Activated gamma-delta T cell treated with Interleukin-2 at 50 U/mL for 16 hours (primary cell): ENCODE results near the gene ACTR1B.
A peak's percentile ranks its signal among the peaks of the same experiment; 100 is the strongest.
"Not testable (repeated sequence)": the region's sequence is repeated elsewhere in the genome, so short reads cannot be mapped to it uniquely, and the experiment has no call there.

ENCODE experiments used
- DNase-seq: peaks from one replicate; pipeline ENCODE4 v3.0.0-alpha.2; 2020

ACTR1B gene

GRCh38 chr2:97688062-97688827 is 24.4 kb upstream of the ACTR1B start:
- DNase-seq, result no peak

DNA sequence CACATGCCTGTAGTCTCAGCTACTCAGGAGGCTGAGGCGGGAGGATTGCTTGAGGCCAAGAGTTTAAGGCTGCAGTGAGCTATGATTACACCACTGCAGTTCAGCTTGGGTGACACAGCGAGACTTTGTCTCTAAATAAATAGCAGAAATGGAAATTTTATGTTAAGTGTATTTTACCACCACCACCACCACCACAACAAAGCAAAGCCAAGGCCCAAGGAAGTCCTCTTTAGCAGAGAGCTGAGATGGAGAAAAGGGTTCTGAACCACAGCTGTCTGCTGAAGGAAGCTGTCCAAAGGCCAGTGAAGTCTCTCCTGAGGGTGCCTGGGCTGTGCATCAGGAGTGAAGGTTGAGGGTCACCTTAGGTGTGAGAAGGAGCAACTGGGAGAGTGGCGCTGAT is 23.4 kb upstream of the ACTR1B start:
- not testable (repeated sequence) for DNase-seq

GRCh38 chr2:97678298-97678697 is 14.5 kb upstream of the ACTR1B start:
- no peak for DNase-seq

DNA sequence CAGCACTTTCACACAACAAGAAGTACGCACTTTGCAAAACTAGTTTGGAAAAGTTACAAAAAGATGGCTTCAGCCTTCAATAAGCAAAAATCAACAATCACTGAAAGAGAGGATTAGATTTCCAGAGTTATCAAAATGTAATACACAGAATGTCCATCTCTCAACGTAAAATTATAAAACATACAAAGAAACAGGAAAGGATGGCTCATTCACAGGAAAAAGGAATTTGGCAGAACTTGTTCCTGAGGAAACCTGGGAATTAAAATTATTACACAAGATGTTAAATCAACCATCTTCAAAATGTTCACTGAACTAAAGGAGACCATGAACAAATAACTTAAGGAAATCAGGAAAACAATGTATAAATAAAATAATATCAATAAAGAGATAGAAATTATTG is 13.6 kb upstream of the ACTR1B start:
- no peak for DNase-seq

DNA sequence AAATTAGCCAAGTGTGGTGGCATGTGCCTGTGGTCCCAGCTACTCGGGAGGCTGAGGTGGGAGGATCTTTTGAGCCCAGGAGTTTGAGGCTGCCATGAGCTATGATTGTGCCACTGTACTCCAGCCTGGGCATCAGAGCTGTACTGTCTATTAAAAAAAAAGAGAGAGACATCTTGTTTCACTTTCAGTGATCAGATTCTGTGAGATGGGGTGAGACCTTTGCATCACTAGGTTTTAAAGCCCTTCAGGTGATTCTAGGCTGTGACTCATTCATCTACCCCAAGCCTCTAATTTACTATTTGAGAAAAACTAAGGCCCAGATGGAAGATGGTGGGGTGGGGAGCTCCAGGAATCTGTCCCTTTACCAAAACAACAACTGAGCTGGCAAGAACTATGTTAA is 12.8 kb upstream of the ACTR1B start:
- DNase-seq, result no peak

DNA sequence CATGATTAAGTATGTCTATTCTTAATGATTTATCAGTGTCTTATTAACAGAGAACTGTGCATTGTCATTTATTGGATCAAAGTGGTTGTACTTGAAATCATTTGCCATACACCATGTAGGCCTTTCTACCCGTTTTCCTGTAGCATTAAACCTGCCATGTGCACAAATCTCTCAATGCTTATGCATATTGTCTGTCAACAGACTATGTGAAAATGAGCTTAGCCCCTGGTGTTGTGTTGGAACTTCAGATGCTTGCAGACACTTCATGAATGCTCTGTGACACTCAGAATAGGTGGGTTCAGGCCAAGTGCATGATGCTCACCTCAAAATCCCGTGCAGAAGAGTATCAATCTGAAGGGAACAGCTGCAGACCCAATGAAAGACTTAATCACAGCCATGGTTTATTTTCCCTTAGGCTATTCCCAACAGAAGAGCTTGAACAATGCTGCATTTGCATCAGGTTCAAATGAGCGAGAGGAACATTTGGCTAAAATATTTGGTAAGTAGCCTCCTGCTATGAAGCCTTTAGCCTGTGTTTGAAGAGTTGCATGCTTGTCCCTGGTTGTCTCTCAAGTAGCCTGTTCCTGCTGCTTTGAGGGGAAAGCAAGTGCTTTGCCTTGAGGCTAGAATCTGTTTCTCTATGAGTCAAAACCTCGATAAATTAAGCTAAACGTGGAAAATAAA is 11.7 kb upstream of the ACTR1B start:
- DNase-seq, result no peak

DNA sequence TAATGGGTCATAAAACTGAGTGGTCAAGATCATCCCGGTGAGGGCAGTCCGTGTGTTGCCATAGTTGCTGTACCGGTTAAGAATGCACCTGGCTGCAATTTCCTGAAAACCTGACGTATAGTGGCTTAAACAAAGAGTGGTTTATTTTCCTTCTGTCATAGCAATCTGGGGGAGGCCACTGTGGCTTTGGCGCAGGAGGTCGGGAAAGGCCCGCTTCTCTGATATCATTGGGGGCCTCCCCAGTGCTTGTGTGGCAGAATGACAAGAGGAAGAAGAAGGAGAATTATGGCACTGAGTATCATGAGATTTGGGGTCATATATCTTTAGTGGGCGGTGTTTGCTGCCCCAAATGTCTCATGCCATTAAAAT is 10.1 kb upstream of the ACTR1B start:
- no peak for DNase-seq

GRCh38 chr2:97673182-97673914 is 9.5 kb upstream of the ACTR1B start:
- DNase-seq, result no peak

DNA sequence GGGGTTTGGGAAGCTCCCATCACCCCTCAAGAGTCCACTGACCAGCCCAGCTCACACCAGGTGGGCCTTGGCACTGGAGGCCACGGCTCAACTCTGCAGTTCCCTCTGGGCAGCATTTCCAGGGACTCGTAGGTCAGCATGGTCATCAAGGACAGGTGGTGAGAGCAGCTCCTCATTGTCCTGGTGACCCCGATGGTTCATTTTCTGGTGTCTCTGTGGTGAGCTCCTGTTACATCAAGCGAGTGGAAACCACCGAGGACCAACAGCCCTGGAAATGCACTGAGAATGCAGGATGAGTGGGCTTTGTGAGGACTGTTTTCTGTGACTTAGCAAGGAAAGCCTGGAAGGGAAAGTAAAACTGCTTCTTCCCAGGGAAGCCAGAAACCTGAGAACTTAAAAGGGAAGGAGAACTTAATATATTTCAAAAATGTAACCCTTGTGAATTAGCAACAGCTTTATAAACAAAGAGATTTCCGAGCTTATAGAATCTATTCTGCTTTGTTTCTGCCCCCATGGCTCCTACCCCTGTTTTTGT is 8.8 kb upstream of the ACTR1B start:
- not testable (repeated sequence) for DNase-seq

DNA sequence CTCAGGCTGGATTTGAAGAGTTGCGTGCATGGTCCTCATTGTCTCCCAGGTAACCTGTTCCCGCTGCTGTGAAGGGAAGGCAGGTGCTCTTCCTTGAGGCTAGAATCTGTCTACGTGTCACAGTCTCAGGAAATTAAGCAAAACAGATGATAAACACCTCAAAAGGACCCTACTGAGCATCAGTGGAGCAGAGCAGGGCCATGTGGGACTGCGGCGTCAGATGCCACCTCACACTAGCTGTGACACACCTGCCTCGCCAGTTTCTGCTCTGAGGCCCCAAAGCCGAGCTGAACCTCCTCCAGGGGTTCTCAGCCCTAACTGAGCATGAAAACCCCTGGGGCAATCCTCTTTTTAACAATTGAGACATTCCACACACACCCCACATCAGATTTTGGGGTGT is 7.7 kb upstream of the ACTR1B start:
- no peak for DNase-seq

DNA sequence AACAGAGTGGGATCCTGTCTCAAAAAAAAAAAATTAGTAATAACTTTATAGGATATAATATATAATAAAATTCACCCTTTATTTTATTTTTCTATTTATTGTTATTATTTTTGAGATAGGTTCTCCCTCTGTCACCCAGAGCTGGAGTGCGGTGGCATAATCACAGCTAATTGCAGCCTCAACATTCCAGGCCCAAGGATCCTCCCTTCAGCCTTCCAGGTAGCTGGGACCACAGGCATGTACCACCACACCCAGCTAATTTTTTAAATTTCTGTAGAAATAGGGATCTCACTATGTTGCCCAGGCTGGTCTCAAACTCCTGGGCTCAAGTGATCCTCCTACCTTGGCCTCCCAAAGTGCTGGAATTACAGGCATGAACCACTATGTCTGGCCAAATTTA is 6.6 kb upstream of the ACTR1B start:
- DNase-seq, result no peak

- no peak for DNase-seq
Measured at GRCh38 chr2:97669448-97669847, 5.6 kb upstream of the ACTR1B start, which contains the start of gene C2orf92. TSS of gene C2orf92 (plus strand) at chr2:97669713. CDS start at chr2:97669789, 76 bp downstream.

GRCh38 chr2:97664636-97664970 is 759 bp upstream of the ACTR1B start:
- no peak for DNase-seq

DNA sequence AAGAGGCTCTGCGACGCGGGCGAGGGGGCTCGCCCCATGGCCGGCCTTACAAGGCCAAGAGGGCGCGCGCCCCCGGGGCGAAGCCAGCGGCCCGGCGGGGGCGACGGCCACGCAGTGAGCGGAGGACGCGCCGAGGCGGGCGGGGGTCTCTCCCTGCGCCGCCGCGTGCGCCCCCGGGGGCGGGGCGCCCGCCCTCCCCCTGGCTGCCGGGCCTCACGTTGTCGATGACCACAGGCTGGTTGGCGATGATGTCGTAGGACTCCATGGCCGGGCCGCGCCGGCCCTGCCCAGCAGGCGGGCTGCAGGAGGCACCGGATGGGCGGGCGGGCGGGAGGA is 250 bp downstream of the ACTR1B start:
- no peak for DNase-seq

GRCh38 chr2:97662895-97663625 is 784 bp downstream of the ACTR1B start:
- peak; percentile 43 for DNase-seq

- DNase-seq, result no peak
Measured at GRCh38 chr2:97662386-97662894, 1.4 kb downstream of the ACTR1B start.

- no peak for DNase-seq
Measured at GRCh38 chr2:97661927-97662326, 1.9 kb downstream of the ACTR1B start.

DNA sequence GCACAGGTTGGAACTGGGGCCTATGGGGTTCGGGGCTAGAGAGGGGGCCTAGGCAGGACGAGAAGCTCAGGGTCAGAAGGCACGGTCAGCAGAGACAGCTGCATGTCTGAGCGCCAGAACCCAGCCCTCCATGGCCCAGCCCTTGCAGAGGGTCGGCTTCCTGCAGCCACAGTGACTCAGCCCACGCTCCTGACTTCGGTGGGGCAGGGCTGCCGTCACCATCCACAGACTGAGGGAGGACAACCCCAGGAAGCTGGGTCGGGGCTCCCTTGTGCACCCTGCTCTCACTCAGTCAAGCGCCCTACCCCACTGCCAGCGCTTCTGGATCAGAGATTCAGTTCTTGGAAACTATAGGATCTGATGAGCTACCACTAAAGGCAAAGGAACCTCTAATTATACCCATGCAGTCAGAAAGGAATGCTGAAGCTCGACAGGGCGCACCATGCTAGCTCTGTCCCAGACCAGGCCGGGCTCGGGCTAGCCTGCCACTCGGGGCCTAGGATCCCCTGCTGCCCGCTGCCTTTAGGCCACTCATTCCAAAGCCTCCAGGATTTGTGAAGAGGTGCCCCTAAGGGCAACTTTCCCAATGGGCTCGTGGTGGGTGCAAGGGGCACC is 3.0 kb downstream of the ACTR1B start:
- no peak for DNase-seq

DNA sequence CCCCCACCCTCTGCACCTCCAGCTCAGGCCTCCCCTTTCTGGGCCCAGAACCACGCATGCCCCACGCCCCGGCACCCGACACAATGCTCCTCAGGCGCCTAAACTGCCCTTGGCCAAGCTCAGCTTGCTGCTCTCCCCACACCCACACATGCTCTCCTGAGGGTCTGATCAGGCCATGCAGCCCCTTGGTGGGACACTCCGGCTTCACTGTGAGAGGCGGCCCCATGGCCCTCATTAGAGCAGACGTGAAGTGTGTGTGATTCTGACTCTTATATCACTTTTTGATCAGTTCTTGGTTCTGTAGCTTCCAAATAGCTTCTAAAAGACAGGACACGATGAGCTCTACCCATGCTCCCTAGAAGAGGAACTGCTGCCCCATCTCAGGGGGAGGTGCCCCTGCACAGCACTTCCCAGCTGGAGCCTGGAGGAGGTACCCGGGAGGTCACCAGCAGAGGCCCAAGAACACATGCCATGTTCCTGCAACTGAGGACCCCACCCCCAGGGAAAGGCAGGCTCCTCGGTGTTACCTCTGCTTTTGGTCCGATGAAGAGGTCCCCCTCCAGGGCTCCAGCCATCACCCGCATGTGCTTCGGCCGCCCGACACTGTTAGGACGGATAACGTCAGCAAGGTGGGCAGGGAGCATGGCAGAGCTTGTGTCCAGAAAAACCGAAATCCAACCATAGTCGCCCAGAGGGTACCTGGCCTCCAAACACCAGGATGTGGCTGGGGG is 3.6 kb downstream of the ACTR1B start:
- DNase-seq, result no peak

DNA sequence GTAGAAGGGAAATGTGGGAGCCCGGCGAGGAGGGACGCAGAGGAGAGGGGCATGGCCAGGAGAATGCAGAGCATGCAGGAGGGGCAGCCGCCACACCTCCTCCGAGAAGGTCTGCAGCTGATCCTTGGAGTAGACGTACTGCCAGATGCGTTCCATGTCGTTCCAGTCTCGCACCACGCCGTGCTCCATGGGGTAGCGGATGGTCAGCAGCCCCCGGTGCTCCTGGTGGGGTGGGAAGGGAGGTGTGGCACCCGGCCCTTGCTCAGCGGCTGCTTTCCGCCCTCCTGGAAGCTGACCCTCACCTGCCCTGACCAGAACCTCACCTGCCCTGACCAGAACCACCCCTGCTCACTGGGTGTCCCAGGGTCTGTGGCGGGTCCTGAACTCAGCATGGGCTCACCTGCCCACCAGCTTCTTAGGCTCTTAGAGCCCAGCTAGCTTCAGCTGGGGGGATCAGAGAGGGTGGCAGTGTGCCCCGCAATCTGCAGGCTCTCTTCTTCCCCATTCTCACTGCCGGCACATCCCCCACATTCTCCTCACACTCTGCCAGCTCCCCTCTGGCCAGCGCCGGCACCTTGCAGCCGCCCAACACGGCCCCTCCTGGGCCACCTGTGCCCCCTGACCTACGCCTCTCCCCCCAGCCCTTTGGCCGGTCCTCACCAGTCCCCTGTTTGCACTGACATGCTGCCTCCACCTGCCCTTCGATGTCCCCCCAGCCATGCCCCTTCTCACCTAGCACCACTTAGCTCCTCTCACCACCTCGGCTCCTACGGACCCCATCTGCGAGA is 4.4 kb downstream of the ACTR1B start:
- DNase-seq, result no peak

- no peak for DNase-seq
Measured at GRCh38 chr2:97658691-97659157, 5.1 kb downstream of the ACTR1B start.
